Melanocyte of skin (primary cell): ENCODE data around the gene MESP1. TPM values are rescaled to one million over a fixed set of nuclear protein-coding genes. Genes with fewer than 3 reads are reported as not detected.

Experiments
- small RNA-seq, 2 donors: library from RNA; depleted of rRNA; stranded (forward); fragments of <200 nt; gene quantifications; one replicate each; pipeline ENCODE3, GENCODE V24; 2012
- total RNA-seq, 2 donors: library from RNA; depleted of rRNA; stranded (reverse); fragments of >200 nt; gene quantifications; 2 replicates each; pipeline ENCODE4 v1.2.3, GENCODE V29; 2012

Gene MESP1, protein sequence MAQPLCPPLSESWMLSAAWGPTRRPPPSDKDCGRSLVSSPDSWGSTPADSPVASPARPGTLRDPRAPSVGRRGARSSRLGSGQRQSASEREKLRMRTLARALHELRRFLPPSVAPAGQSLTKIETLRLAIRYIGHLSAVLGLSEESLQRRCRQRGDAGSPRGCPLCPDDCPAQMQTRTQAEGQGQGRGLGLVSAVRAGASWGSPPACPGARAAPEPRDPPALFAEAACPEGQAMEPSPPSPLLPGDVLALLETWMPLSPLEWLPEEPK
- under 1 TPM; 0.34 to 1.00 TPM for total RNA-seq

GRCh38 chr15:89750560-89751542, at the start of gene MESP1:
Gene MESP1, minus strand, starts transcription at chr15:89751249. Its CDS starts 18 bp downstream, at chr15:89751231.

GRCh38 chr15:89776274-89777072, 25.4 kb upstream of the MESP1 start, which contains the start of gene MESP2:
Gene MESP2, plus strand, starts transcription at chr15:89776332. Its CDS starts 26 bp downstream, at chr15:89776358.

Small RNAs within 50 kb of the gene (small RNA-seq; reads per million reads assigned to genes)
- gene RNU6-132P, result 0.04 to 0.52 reads per million in 2 donors

Other genes with a start within 250 kb of the MESP1 start
- gene TICRR, start 175.8 kb downstream of the MESP1 start, total RNA-seq, result 10 to 100 TPM in 1 of 2 donors, 1 to 10 TPM in 1; 5.2 to 12.0 TPM
- gene KIF7, start 95.8 kb downstream of the MESP1 start, total RNA-seq, result 1 to 10 TPM; 3.8 to 5.7 TPM
- gene PLIN1, start 71.9 kb downstream of the MESP1 start, total RNA-seq, result not detected
- gene PEX11A, start 60.5 kb downstream of the MESP1 start, total RNA-seq, result 1 to 10 TPM; 6.3 to 6.9 TPM
- under 1 TPM; under 0.01 TPM for gene WDR93, start 60.4 kb downstream of the MESP1 start, total RNA-seq
- gene MESP2, start 25.1 kb upstream of the MESP1 start, total RNA-seq, result not detected
- 1 to 10 TPM; 1.7 to 5.0 TPM for gene ANPEP, start 63.6 kb upstream of the MESP1 start, total RNA-seq
- gene AP3S2, start 142.7 kb upstream of the MESP1 start, total RNA-seq, result 10 to 100 TPM; 69.2 to 72.9 TPM
- 10 to 100 TPM; 17.2 to 19.6 TPM for gene ARPIN, start 161.7 kb upstream of the MESP1 start, total RNA-seq